Measurements from ENCODE around the gene PCLO. TPM values are rescaled to one million over a fixed set of nuclear protein-coding genes. Genes with fewer than 3 reads are reported as not detected.

The PCLO gene
- total and polyA plus RNA-seq, 5 experiments from 2014 or later = not detected

DNA sequence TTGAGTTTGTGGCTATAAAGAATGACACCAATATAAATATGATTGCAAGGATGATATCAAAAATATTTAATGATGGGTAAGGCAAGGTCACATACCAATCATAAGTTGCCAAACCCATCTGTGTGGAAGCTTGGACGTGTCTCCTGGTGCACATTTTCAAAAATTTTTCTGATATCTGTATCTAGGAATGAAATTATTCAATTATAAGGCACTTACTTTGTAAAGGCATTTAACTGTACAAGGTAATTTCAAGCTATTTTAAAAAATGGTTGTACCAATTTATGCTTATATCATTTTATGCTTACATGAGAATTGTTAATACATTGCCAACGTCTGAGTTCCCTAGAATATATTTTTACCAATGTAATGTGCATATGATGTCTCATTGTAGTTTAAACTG lies 412.7 kb downstream of the PCLO start:
- Mint-ChIP-seq H3K27me3 (peaks cover 0 to 2% (median 0%) of the 10 kb centered on the region in 5 donors), H3K36me3 (no peaks in the 10 kb centered on the region), H3K4me1 (no peaks in the 10 kb centered on the region), H3K27ac (no peak overlapping the region), H3K4me3 (no peak overlapping the region), H3K9me3 (peaks cover 0 to 4% (median 0%) of the 10 kb centered on the region in 9 donors)
- POLR2A ChIA-PET = no interaction called here
- DNase-seq (no peak), ATAC-seq (no peak)

DNA sequence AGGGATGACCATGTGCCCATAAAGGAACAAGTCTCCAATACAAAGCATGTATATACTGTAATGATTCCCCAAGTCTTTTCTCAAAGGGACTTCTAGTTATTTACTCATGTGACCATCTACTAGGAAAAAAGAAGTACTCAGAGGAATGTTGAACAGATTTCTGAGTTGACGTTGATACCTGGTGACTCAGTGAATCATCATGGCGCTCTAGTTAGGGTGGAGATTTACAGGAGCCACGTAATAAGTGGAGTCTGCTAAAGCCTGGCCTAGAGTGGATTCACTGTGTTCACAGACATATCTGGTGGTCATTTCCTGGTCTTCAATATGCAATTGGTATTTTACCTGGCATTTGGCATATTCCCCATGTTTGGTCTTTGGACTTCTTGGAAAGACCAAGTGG lies 416.9 kb downstream of the PCLO start:
- no peak overlapping the region for H3K4me3 Mint-ChIP-seq
- H3K27ac Mint-ChIP-seq = no peak overlapping the region
- no peak for ATAC-seq
- peaks cover 0 to 3% (median 0%) of the 10 kb centered on the region in 5 donors for H3K27me3 Mint-ChIP-seq
- H3K4me1 Mint-ChIP-seq = no peaks in the 10 kb centered on the region
- POLR2A ChIA-PET = no interaction called here
- DNase-seq = no peak
- H3K9me3 Mint-ChIP-seq = peaks cover 0 to 8% (median 0%) of the 10 kb centered on the region in 9 donors
- no peaks in the 10 kb centered on the region for H3K36me3 Mint-ChIP-seq

DNA sequence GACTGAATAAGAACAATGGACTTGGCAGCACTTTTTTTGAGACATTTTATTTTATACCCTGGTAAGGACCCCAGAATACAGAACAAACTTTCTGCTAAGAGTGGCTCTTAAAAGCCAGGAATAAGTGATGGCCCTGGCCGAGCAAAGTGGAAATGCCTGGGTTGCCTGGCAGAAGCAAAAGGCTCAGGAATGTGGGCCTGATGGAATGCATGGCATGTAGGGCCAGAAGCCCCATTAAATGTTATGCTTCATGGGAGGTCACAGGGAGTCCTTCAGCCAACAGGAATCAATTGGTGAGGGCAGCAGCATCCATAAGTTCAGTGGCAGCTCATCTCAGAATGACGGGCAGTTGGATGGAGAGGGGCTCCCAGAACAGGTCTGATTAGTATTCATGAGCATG lies 417.6 kb downstream of the PCLO start:
- Mint-ChIP-seq H3K27ac (no peak overlapping the region), H3K9me3 (peaks cover 0 to 8% (median 0%) of the 10 kb centered on the region in 9 donors), H3K27me3 (peaks cover 0 to 3% (median 0%) of the 10 kb centered on the region in 5 donors), H3K4me3 (no peak overlapping the region), H3K4me1 (no peaks in the 10 kb centered on the region), H3K36me3 (no peaks in the 10 kb centered on the region)
- ATAC-seq (no peak), DNase-seq (no peak)
- POLR2A ChIA-PET = no interaction called here

DNA sequence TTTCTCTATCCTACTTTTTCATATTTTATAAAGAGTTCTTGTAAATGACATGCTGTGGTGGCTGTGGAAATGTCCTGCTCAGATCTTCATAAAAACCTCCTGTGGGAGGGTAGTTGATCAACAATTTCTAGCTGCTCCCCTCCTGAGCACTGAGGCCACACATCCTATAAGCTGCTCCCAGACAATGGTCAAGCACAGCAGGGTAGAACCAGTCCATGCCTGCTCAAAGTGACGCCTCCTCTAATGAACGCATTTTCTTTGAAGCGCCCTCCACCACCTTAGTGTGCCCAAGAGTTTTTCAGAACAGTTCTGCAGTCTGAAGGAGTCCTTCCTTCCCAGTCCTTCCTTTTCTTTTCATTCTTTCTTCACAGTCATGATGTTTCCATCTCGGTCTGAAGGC lies 420.5 kb downstream of the PCLO start:
- POLR2A ChIA-PET = no interaction called here
- Mint-ChIP-seq H3K4me1 (no peaks in the 10 kb centered on the region), H3K4me3 (no peak overlapping the region), H3K9me3 (peaks cover 0 to 6% (median 0%) of the 10 kb centered on the region in 9 donors), H3K36me3 (no peaks in the 10 kb centered on the region), H3K27ac (no peak overlapping the region), H3K27me3 (peaks cover 0 to 7% (median 0%) of the 10 kb centered on the region in 5 donors)
- DNase-seq (no peak), ATAC-seq (no peak)

DNA sequence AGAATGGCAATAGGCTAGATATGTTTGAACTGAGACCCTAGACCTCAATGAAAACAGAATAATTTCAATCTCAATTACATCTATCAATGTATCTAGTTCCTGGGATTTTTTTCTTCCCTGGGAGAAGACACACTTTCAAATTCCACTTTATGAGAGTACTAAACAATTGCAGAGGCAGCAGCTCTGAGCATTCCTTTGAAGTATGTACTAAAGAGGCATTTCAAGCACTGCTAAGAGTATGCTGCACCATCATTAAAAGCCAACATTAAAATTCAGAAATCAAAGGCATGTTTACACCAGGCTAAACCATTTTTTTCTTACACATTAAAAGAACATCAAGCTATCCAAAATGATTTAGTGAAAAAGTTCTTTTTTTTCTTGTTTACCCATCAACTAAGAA lies 421.2 kb downstream of the PCLO start:
- peaks cover 0 to 7% (median 0%) of the 10 kb centered on the region in 5 donors for H3K27me3 Mint-ChIP-seq
- no peak for ATAC-seq
- no peak overlapping the region for H3K4me3 Mint-ChIP-seq
- no peak for DNase-seq
- no peaks in the 10 kb centered on the region for H3K36me3 Mint-ChIP-seq
- H3K27ac Mint-ChIP-seq = no peak overlapping the region
- peaks cover 0 to 6% (median 0%) of the 10 kb centered on the region in 9 donors for H3K9me3 Mint-ChIP-seq
- no peaks in the 10 kb centered on the region for H3K4me1 Mint-ChIP-seq
- POLR2A ChIA-PET = no interaction called here

DNA sequence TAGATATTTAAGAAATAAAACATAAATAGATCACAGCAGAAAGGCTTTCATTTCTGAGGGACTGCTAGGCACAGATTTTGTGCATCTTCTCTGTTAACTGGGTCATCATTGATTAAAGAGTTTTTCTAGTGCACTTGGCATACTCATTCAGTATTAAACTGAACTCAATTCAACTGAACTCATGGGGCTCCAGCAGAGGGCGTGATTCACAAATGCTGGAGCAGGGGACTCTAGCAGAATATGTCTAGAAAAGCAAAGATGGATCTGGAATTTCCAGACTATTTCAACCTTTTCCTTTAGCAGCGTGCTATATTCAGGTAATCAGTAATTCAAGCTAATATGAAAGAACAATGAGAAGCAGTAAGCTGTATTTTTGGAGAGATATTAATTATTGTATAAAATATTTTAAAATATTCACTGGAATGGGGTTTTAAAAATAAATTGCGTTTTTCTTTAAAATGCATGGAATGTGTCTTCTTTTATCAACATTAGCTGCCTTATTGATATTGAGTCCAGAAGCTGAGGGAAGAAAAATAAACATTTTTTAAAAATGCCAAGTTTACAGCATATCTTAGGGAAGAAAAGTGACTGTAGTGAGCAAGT lies 422.3 kb downstream of the PCLO start:
- peaks cover 0 to 7% (median 0%) of the 10 kb centered on the region in 5 donors for H3K27me3 Mint-ChIP-seq
- no peak overlapping the region for H3K4me3 Mint-ChIP-seq
- no peaks in the 10 kb centered on the region for H3K36me3 Mint-ChIP-seq
- DNase-seq (no peak), ATAC-seq (no peak)
- H3K4me1 Mint-ChIP-seq = no peaks in the 10 kb centered on the region
- POLR2A ChIA-PET = no interaction called here
- no peak overlapping the region for H3K27ac Mint-ChIP-seq
- peaks cover 0 to 6% (median 0%) of the 10 kb centered on the region in 9 donors for H3K9me3 Mint-ChIP-seq

DNA sequence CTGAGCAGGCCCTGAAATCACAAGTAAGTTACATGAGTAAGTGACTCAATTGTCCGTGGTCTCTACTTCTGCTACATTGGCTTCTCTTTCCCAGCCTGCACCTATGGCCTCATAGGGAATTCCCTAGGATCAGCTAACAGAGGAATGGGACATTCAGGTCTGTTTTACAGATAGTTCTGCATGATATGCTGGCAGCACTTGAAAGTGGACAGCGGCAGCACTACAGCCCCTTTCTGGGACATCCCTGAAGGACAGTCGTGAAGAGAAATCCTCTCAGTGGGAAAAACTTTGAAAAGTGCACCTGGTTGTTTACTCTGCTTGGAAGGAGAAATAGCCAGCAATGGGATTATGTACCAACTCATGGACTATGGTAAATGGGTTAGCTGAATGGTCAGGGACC lies 426.1 kb downstream of the PCLO start:
- Mint-ChIP-seq H3K4me1 (no peaks in the 10 kb centered on the region), H3K27ac (no peak overlapping the region), H3K9me3 (peaks cover 0 to 3% (median 0%) of the 10 kb centered on the region in 9 donors), H3K36me3 (no peaks in the 10 kb centered on the region), H3K4me3 (no peak overlapping the region), H3K27me3 (peaks cover 0 to 3% (median 0%) of the 10 kb centered on the region in 5 donors)
- DNase-seq (no peak), ATAC-seq (no peak)
- POLR2A ChIA-PET = no interaction called here

DNA sequence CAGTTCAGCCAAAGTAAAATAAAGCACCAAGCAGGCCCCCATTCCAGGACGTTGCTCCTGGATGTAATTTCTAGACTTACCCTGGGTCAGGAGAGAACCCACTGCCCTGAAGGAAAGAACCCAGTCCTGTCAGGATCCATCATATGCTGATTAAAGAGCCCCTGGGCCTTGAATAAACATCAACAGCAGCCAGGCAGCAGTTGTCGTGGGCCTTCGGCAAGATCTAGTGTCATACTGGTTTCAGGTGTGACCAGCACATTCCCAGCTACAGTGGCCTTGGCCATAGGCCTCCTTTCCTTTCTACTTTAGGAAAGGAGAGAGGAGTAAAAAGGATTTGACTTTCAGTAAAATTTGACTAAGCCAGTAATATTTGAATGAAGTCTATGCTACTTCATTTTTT lies 430.0 kb downstream of the PCLO start:
- POLR2A ChIA-PET = no interaction called here
- Mint-ChIP-seq H3K9me3 (no peaks in the 10 kb centered on the region), H3K36me3 (no peaks in the 10 kb centered on the region), H3K4me1 (no peaks in the 10 kb centered on the region), H3K27ac (no peak overlapping the region), H3K27me3 (no peaks in the 10 kb centered on the region), H3K4me3 (no peak overlapping the region)
- DNase-seq = no peak
- ATAC-seq = no peak

DNA sequence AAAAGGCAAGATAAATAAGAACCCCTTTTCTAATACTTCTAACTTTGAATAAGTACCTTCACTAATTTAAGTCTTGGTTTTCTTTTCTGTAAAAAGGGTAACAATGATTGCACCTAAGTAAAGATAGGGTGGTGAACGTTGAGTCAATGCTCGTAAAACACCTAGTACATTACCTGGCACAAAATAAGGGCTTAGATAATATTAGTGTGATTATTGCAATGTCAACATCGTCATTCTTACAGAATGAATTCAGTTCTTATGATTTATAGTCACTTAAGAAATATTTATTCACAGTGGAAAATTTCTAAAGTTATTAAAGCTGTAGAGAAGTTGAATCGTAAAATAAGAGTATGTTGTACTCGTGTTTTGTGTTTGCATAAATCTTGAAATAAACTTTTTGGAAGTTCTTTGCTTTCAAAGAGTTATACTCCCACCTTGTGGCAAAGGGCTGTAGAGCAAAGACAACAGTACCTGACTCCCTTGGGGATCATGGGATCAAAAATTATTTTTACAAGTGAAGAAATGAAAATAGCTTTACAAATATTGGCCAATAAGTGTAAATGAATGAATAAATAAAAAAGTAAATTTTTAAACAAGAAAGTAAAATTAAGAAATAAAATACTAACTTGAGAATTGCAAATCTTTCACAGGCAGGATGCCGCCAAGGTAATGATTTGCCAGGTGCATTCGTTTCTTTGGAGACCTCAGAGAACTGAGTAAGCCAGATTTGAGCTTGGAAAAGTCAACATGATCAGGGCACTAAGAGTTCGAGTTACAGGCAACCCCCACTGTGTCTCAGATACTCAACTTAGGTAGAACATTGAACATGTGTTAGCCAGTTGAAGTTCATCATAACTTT lies 433.3 kb downstream of the PCLO start:
- no peaks in the 10 kb centered on the region for H3K4me1 Mint-ChIP-seq
- no peaks in the 10 kb centered on the region for H3K27me3 Mint-ChIP-seq
- H3K27ac Mint-ChIP-seq = no peak overlapping the region
- H3K9me3 Mint-ChIP-seq = no peaks in the 10 kb centered on the region
- H3K4me3 Mint-ChIP-seq = no peak overlapping the region
- H3K36me3 Mint-ChIP-seq = no peaks in the 10 kb centered on the region
- ATAC-seq (no peak), DNase-seq (peak in 4 of 10 donors; percentile 4 to 29 (median 15))
- POLR2A ChIA-PET = no interaction called here

DNA sequence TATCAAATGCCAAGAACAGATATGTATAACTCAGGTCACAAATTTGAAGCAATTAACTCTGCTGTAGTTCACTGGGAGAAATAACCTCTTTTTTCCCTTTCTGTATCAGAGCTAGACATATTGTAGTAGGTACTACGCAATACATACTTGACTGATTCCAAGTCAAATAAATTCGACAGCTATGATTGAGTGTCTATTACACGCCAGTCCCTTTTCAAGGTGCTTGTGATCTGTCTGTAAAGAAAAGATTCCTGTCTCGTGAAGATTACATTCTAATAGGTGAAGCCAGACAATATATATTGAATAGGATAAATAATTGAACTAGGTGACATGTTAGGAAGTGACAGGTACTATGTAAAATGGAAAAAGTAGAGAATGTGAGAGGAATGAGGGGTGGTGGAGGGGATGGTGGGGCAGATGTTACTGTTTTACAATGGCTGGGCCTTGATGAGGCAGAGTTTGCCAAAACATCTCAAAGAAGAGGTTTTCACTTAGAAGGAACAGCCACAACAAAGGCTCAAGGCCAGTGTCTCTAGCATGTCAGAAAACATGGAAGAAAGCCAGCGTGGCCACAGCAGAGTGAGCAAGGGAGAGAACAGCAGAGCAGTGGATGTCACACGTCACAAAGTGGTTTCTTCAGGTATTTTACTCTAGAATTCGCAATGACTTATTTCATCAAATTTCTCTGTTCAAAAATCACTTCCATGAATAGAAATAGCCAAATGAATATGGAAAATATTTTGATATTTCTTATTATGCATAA lies 436.5 kb downstream of the PCLO start:
- H3K27ac Mint-ChIP-seq = no peak overlapping the region
- POLR2A ChIA-PET = no interaction called here
- no peak for ATAC-seq

DNA sequence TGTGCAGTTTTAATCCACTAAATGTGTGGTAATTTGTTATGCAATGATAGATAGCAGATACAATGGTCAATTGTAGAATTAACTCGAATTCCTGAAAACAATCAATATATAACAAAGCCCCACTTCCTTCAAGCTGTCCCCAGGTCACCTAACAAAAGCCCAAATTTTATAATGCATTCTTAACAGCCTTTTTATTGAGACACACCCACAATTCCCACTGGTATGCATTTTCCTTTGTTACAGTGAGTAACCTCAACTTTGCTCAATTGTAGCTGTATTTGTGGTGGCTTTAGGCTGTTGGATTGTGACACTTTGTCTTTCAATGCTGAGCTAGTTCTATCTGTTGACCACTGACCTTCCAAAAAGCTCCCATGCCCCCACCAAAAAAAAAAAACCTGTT lies 439.3 kb downstream of the PCLO start:
- no peak overlapping the region for H3K27ac Mint-ChIP-seq
- peaks cover 0 to 2% (median 0%) of the 10 kb centered on the region in 4 donors for H3K4me1 Mint-ChIP-seq
- no peaks in the 10 kb centered on the region for H3K27me3 Mint-ChIP-seq
- POLR2A ChIA-PET = no interaction called here
- H3K36me3 Mint-ChIP-seq = no peaks in the 10 kb centered on the region
- no peaks in the 10 kb centered on the region for H3K9me3 Mint-ChIP-seq
- ATAC-seq (no peak), DNase-seq (no peak)
- no peak overlapping the region for H3K4me3 Mint-ChIP-seq

More for the DNA sequence above, 436.5 kb downstream of the PCLO start:
- H3K4me3 Mint-ChIP-seq = no peak overlapping the region
- no peaks in the 10 kb centered on the region for H3K9me3 Mint-ChIP-seq
- H3K36me3 Mint-ChIP-seq = no peaks in the 10 kb centered on the region
- H3K27me3 Mint-ChIP-seq = no peaks in the 10 kb centered on the region
- no peak for DNase-seq
- H3K4me1 Mint-ChIP-seq = peaks cover 0 to 2% (median 0%) of the 10 kb centered on the region in 4 donors

DNA sequence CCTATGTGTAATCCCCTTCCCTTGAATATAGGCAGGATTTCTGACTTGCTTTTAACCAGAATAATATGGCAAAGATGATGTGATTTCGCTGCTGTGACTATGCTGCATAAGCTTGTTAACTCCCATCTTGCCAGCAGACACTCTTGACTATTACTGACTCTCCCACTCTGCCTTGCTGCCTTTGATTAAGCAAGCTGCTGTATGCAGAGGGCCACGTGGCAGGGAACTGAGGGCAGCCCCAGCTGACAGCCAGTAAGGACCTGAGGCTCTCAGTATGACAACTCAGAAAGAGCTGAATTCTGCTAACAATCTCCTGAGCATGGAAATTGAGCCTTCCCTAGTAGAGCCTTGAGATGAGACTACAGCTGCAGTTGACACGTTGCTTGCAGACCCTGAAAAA lies 439.7 kb downstream of the PCLO start:
- no peak for ATAC-seq
- Mint-ChIP-seq H3K36me3 (no peaks in the 10 kb centered on the region), H3K4me3 (no peak overlapping the region), H3K27ac (peak overlapping the region in 1 of 10 donors; percentile 41), H3K4me1 (peaks cover 0 to 2% (median 0%) of the 10 kb centered on the region in 4 donors), H3K27me3 (no peaks in the 10 kb centered on the region), H3K9me3 (no peaks in the 10 kb centered on the region)
- POLR2A ChIA-PET = no interaction called here
- DNase-seq = no peak

DNA sequence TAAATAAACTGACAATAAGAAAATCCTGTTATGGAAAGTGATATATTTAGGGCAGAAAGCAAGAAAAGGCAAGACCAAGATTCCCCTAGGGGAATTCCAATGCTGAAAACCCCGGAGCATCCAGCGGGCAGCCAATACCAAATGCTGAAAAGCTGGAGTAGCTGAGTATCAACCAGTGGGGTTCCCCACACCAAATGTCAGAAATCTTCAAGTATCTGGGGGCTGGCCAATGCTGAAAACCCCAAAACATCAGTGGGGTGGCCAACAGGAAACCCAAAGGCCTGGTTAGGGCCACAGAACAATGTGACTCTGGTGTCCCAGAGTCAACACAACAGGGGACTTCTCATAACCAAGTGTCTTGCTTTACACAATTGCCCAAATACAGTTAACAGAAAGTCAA lies 447.3 kb downstream of the PCLO start:
- POLR2A ChIA-PET = no interaction called here
- Mint-ChIP-seq H3K27me3 (no peaks in the 10 kb centered on the region), H3K4me1 (no peaks in the 10 kb centered on the region), H3K9me3 (no peaks in the 10 kb centered on the region), H3K27ac (no peak overlapping the region), H3K4me3 (no peak overlapping the region), H3K36me3 (no peaks in the 10 kb centered on the region)
- ATAC-seq (no peak), DNase-seq (no peak)

Measured in naive thymus-derived CD8-positive, alpha-beta T cell (primary cell).